Activated CD8-positive, alpha-beta memory T cell treated with anti-CD3 and anti-CD28 coated beads, Interleukin-2, amount 50 U/mL, for 24 hours (primary cell): ENCODE measurements around the gene PLA2G2D.
"Not testable (repeated sequence)": the region's sequence is repeated elsewhere in the genome, so short reads cannot be mapped to it uniquely, and the experiment has no call there.

Experiments
- DNase-seq: peaks from one replicate; pipeline ENCODE4 v3.0.0-alpha.2; 2020; ENCODE audit errors: extremely low read depth

The PLA2G2D gene

DNA sequence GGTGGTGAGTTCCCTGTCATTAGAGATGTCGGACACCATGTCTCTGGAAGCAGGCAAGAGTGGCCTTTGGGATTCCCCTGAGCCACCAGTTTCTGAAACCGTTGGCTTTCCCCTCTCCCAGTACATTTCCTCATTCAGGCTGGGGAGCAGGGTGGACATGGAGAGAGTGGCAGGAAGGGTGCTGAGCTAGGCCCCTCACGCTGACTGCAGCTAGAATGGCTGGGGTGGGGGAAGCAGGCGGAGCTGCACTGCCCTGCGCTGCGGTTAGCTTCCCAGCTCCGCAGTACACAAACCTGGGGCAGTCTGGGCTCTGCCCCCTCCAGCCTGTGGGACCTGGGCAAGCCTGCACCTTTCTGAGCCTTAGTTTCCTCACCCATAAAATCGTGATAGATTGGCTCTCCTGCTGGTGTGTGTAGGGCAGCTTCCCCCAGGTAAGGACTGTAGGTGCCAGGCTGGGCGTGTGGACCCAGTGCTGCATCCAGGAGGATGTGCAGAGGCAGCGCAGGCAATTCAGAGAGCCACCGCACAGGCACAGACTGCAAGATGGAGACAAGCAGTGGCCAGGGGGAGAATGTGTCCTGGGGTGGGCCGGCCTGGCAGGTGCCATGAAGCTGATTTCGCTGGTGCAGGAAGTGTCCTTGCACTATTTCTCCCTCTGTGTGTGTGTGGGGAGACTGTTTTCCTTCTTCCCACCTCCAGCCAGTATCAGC lies 22.8 kb upstream of the PLA2G2D start:
- DNase-seq = no peak

DNA sequence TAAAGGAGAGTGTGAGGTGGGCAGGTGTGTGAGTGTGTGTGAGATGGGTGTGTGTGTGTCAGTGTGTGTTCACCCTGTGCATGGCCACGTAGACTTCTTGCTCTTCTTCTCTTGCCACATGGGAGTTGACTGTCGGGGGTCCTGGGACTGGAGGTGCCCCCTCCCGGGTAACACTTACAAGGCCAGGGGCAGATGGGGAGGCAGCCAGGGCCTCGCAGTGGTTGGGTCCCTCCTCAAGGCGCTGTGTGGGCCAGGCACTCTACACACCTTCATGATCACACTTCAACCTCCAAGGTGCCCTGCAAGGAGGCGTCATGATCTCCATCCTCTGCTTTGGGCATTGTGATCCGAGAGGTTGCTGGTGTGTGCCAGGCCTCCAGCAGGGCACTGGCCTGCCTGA lies 22.1 kb upstream of the PLA2G2D start:
- DNase-seq = no peak

DNA sequence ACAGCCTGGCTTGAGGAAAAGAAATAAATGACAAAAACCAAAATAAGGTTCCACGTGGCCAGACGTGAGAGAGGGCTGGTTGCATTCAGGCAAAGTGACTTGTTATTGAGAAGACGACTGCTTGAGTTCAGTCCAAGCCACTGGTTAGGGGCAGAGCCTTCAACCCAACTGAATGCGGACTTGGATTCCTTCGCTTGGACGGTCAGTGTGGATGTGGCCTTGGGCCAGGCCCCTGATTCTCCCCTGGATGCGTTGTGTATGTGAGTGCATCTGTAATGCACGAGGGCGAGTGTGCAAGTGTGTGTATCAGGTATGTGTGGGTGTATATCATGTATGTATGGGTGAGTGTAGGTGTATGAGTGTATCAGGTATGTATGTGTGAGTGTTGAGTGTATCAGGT lies 21.7 kb upstream of the PLA2G2D start:
- DNase-seq = no peak

DNA sequence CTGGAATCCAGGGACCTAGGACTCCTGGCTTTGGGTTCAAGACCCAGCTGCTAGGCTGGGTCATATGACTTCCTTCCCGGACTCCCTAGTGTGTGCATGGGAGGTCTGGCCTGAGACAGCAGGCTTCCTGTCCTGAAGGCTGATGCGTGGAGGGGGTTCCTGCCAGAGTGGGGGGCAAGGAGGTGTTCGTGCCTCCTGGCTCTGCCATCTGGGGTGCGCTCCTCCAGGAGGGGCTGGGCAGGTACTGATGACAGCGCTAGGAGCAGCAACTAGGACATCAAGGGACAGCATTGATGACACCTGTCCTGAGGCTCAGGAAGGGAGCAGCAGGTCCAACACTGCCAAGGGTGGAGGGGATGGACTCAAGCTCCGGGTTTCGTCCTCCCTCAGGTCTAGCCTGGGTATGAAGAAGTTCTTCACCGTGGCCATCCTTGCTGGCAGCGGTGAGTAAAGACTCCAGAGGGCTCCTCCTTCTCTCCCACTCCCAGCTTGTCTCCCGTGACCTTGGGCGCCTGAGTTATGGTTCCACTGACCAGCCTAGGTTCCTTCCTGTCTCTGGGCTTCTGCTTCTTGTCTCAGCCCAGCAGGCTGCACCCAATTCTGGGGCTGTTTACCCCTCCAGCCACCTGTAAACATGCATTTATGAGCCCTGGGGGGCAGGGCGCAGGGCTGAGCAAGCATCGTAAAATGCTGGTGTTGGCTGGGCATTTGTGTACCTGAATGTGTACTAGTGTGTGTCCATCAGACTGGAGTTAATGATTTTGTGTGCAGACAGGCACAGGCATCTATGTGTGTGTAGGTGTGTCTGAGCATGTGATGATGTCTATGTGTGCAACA lies 20.7 kb upstream of the PLA2G2D start:
- no peak for DNase-seq

DNA sequence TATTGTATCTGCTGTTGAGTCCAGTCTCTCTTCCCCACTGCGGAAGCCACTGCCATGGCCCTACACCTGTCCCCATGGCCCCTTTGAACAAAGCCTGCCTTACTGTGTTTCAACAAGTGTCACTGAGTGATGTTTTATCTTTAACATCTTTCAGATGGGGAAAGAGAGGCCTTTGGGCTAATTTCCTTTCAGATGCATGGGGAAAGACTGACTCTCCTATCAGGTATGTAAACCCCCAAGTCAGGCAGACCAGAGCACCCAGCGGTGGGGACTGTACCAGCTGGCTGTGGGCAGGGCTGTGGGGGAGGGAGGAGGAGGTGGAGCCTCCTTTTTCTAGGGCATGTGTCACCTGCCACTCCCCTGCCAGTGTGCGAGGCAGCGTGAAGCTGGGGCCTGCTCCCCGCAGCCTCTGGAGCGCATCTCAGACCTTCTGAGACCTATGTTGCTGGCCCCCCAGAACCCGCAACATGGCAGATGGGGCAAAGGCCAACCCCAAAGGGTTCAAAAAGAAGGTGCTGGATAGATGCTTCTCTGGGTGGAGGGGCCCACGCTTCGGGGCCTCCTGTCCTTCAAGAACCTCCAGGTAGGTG lies 19.7 kb upstream of the PLA2G2D start, which contains the start of gene PLA2G2F:
Gene PLA2G2F, plus strand, starts transcription at position 363 of the 590 bp plus-strand sequence. Its CDS starts 105 bp downstream, at position 468.
- no peak for DNase-seq

DNA sequence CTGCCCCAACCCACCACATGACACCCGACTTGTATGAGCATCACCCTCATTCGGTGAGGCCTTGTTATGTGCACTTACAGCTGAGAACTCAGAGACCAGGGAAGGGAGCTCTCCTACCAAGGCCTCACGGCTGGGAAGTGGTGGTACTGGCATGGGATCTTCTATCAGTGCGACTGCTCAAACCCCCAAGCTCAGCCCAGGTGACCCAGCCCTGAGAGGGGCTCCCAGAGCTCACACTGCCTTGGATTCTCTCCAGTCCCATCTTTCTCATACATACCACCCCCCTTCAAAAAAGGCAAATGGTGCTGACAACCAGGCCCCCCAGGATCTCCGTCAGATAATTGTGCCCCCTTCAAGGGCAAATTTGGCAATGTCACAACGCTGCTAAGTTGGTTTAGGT lies 19.0 kb upstream of the PLA2G2D start:
- no peak for DNase-seq

DNA sequence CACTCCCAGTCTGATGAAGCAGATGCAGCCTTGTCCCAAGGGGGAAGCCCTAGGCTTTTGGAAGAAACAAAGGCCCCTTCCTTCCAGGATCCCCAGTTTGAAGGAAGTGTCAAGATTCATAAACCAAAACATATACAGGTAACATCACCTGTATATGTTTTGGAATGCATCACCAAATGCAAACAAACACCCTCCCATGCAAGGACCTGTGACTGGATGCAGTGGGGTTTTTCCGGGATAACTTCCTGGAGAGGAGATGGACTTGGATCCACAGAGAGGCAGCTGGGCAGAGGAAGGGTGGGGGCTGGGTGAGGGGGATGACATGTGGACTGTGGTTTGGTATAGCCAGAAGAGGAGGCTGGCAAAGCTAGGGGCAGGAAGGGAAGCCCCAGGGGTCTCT lies 18.3 kb upstream of the PLA2G2D start:
- DNase-seq = no peak

DNA sequence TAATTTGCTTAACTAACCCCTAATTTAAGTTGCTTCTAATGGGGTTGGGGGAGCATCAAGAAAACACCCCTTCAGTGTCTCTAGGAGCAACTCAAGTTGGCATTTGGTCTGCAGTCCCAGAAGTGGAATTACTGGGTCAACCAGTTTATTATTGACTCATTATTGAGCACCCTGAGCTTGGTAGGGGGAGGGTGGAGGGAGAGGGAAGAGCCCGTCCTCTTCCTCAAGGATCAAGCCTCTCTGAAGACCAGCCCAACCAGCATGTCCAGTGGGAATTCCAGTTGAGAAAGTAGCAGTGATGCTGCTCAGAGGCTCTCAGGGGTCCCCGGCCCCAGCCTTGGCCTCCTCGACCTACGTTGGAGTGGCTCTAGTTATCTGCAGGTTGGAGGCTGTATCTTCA lies 17.7 kb upstream of the PLA2G2D start:
- no peak for DNase-seq

DNA sequence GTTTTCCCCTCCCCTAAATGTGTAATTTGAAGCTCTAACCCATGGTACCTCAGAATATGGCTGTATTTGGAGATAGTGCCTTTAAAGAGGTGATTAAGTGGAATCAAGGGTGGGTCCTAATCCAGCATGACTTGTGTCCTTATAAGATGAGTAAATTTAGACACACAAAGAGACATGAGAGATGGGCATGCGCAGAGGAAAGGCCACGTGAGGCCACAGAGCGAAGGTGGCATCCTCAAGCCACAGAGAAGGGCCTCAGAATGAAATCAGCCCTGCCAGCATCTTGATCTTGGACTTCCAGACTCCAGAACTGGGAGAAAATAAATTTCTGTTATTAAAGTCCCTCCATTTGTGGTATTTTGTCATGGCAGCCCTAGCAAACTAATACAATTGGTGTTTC lies 16.9 kb upstream of the PLA2G2D start:
- DNase-seq = no peak

DNA sequence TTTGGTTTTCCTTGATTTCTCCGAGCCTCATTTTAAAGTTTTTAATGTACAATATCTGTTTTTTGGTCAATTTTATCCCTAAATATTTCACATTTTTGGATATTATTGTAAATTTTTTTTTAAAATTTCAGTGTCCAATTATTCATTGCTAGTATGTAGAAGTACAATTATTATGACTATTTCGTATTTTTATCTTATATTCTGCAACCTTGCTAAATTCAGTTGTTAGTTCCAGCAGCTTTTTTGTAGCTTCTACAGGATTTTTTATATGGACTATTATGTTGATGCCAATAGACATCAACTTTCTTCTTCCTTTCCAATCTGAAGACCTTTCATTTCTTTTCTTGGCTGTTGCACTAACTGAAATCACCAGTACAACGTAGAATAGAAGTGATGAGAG lies 15.7 kb upstream of the PLA2G2D start:
- no peak for DNase-seq

DNA sequence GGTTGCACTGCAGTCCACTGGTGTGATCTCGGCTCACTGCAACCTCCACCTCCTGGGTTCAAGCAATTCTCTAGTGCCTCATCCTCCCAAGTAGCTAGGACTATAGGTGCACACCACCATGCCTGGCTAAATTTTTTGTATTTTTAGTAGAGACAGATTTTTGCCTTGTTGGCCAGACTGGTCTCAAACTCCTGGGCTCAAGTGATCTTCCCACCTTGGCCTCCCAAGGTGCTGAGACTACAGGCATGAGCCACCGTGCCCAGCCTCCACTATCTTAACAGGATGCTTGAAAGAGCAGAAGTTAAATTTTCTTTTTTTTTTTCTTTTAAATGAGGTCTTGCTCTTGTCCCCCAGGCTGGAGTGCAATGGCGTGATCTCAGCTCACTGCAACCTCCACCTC lies 11.2 kb upstream of the PLA2G2D start:
- not testable (repeated sequence) for DNase-seq

DNA sequence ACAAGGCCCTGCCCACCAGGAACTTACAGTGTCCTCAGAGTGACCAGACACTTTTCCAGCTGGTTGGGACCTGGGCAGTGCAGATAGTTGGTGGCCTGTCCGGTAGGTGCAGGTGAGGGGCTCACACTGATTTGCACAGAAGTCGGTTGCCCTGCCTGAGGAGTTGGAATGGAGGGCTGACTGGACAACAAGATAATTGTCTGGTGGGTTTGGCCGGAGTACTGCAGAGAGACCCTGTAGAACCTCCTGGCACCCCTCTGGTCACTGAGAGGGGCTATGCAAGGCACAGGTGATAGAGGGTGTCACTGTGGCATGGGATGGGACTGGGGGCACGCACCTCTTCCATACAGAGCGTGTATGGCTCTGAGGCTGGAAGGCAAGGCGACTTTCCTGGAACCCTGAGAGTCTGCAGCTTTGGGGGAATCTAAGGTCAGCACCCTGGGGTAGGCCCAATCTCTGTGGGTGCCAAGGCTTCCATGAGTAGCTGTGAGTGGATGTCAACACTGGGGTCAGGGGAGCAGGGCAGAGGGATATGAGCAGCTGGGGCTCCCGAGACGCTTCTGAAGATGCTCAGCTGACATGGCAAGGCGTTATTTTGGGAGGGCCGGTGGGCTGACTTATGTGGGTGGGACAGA lies 7.6 kb upstream of the PLA2G2D start:
- no peak for DNase-seq

DNA sequence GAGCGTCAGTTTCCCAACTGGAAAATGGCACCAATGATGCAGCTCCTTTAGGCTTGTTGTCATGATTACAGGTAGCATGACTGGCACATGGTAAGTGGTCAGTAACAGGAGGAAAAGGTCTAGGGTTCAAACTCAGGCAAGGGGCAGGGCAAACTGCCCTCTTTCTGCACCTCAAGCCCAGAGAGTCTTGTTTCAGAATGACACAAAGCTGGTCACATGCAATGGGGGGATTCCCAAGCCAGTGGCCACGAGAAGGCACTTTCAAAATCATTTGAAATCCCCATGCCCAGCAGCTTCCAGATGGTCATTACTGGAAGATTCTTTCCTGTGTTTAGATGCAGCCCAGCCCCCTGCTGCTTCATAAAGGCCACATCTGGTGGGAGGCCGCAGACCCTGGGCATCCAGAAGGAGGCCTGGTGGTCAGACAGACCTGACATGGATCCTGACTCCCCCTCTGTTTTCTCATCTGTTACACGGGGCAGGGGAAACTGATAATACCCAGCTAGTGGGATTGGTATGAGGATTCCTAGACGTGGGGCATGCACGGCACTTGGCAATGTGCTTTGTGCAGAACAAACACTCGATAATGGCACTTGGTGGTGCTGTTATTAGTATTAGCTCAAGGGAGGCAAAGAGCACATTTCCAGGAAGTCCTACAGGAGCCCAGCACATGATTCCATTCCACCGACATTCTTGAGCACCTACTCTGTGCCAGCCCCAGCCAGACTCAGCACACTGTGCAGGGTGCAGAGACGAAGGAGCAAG lies 6.9 kb upstream of the PLA2G2D start:
- DNase-seq = no peak

DNA sequence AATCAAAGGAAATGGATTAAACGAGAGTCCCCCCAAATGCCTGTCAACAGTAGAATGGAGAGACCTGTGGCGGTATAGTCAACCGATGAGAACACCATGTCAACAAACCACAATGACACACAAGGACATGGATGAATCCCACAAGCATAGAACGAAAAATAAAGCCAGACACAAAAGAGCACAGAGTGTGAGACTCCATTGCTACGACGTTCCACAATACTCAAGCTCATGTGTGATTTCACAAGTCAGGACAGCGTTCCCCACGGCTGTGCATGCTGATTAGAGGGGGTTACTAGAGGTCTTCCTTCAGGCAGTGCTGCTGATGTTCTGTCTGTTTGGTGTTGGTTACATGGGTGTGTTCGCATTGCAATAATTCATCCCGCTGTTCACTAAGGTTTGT lies 5.8 kb upstream of the PLA2G2D start:
- DNase-seq = no peak

DNA sequence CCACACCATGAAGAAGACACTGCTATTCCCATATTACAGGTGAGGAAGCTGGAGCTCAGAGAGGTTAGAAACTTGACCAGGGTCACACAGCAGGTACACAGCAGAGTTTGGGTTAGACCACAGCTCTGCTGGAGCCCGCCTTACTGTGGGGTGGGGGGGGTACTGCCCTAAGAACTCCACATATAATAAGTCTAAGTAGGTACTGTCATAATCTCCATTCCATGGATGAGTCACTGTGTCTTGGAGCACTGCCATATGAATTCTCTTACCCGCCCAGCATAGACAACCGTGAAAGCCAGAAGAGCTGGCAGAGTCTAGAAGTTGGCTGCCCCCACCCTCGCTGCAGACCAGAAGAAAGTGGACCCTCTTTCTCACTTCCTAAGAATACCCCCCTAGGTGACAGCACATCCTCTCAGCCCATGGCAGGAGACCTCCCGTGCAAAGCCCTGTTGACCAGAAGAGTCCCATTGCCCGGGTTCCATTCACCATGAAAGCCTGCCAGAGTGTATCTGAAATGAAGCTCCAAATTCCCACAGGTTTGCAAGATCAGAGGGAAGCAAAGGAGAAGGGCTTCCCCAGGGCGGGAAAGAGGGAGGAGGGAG lies 5.2 kb upstream of the PLA2G2D start:
- no peak for DNase-seq

DNA sequence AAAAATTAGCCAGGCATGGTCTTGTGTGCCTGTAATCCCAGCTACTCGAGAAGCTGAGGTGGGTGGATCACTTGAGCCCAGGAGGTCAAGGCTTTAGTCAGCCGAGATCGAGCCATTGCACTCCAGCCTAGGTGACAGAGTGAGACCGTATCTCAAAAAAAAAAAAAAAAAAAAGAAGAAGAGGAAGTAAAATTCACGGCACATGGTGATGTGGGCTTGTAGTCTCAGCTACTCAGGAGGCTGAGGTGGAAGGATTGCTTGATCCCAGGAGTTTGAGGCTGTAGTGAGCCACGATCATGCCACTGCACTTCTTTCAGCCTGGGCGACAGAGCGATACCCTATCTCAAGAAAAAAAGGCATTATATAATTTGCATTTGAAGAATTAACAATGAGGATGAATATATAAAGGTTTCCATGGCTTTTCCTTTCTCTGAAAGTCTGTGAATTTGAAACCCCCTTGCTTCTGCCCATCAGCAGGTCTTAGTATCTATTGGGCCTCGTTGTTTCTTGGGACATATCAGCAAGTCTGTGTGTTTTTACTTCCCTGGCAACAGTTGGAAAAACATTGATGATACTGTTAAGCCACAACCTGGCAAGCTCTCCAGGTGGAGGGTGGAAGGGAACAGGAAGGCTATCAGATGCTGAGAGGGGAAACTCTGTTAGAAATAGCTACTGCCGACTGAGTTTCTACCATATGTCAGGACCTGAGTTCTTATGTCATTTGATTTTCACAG lies 4.6 kb upstream of the PLA2G2D start:
- DNase-seq = no peak

DNA sequence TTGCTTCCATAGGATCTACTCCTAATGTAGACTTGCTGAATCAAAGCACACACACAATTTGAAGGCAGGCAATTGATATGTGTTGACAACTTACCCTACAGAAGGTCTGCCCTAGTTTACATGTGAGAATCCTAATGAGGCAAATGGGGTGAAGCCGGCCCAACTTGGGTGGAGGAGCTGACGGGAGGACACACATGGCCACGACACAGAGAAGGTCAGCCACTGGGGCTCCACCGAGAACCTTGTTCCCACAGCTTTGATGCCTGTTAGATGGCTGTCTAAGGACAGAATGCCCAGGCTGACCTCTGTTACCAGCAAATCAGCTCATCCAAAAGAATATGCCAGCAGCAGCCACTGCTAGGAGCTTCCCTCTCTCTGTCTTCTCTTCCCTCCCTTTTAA lies 1.5 kb upstream of the PLA2G2D start:
- DNase-seq = no peak

DNA sequence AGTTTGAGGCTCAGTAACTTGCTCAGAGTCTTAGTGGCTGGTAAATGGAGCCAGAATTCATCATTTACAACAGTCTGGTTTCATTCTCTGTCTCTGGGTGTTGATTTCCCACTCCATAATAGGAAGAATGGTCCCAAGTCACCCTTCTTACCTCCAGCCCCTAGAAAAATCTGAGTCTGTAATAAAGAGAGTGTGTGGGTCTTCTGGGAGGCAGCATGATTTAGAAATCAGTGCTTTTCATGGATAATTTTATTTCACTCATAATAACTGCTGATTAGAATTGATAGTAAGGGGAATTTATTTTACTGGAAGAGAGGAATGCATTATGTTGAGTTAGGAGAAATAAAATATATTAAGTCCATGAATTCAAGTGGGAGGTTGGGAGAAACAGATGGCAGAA lies 2.1 kb downstream of the PLA2G2D start:
- no peak for DNase-seq

DNA sequence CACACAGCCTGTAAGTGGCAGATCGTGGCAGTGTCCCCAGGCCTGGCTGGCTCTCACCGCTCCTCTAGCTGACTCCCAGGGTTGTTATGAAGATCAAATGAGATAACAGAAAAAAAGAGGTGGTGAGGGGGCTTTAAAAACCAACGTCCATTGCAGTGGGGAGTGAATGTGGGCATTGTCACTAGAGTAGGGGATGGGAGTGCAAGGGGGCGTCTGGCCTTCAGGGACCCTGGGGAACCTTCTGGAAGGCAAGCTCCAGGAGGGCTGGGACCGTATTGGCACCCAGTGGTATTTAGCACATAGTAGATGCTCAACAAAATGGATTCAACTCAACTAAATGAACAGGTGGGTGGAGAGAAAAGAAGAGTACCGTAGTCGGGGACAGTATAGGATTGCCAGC lies 3.4 kb downstream of the PLA2G2D start:
- no peak for DNase-seq

DNA sequence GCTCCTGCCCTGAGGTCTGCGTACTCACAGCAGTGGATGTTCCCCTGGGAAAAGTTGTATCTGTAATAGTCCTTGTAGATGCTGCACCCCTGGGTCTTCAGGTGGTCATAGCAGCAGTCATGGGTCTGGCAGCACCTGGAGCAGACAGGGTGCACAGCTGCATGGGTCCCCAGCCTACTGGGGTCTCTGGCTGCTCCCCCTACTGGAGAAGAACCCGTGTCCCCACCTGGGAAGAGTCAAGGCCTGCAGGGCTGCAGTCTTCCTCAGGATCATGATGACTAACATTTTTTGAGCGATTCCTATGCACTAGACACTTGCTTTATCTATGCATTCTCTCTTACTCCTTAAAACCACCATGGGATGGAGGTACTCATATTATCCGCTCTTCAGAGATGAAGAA lies 3.9 kb downstream of the PLA2G2D start:
- DNase-seq = no peak
